Right lobe of liver (tissue), 6 donors: ENCODE measurements around the gene PTPN5. TPM values are rescaled to one million over a fixed set of nuclear protein-coding genes. Genes with fewer than 3 reads are reported as not detected.
"Not testable (repeated sequence)": the region's sequence is repeated elsewhere in the genome, so short reads cannot be mapped to it uniquely, and the experiment has no call there.

ENCODE experiments used
- ATAC-seq, 4 donors: fragments of 200-7000 bp; cut with Tn5 transposase; one replicate each; pipeline ENCODE4 v1.9.1; 2020; ENCODE audit warnings: mild to moderate bottlenecking in 4 of 4, moderate library complexity in 4 of 4
- DNase-seq, 3 donors: peaks; one replicate each; pipeline ENCODE4 v3.0.0-alpha.2; 2020
- H3K27ac ChIP-seq, 3 donors: fragments of 200-600 bp; one replicate each; pipeline ENCODE4 v1.8.0; 2022
- H3K27me3 ChIP-seq, 2 donors: fragments of 200-600 bp; one replicate each; pipeline ENCODE4 v1.8.0; 2022
- H3K36me3 ChIP-seq, 4 donors: fragments of 200-600 bp; sonication (generic) in 1 of 4; one replicate each; pipeline versions ENCODE4 v1.5.1 to v1.8.0; 2017 to 2022; ENCODE audit warnings: control low read depth in 1 of 4
- H3K4me1 ChIP-seq, 4 donors: fragments of 200-600 bp; sonication (generic) in 1 of 4; one replicate each; pipeline versions ENCODE4 v1.5.1 to v1.8.0; 2017 to 2022; ENCODE audit warnings: control low read depth in 1 of 4
- H3K4me3 ChIP-seq, 3 donors: fragments of 200-600 bp; one replicate each; pipeline ENCODE4 v1.8.0; 2022
- H3K9me3 ChIP-seq, 4 donors: fragments of 200-600 bp; sonication (generic) in 1 of 4; one replicate each; pipeline versions ENCODE4 v1.5.1 to v1.8.0; 2017 to 2022; ENCODE audit warnings: control low read depth in 1 of 4
- POLR2A ChIP-seq: fragments of 450-650 bp; IDR thresholded peaks from one replicate; pipeline ENCODE4 v1.6.1; 2017; ENCODE audit warnings: antibody characterized with exemption, mild to moderate bottlenecking
- WGBS: methylation state at CpG from one replicate; pipeline ENCODE4 v1.1.6; 2018; ENCODE audit warnings: low coverage, low lambda C conversion rate; ENCODE audit not compliant: insufficient coverage; ENCODE audit errors: missing lambda C conversion rate; 5-methylcytosine and 5-hydroxymethylcytosine counted together
- intact Hi-C, 2 donors: fragments of 100-400 bp; cut with DNase I; formaldehyde crosslinking; loops; one replicate each; pipeline versions ENCODE4 v1.11.2 to v1.14.1; 2022
- long read RNA-seq: library from polyadenylated mRNA; unstranded; transcript quantifications from one replicate; pipeline ENCODE4 v2.0.0, GENCODE V29; 2019
- total RNA-seq, 6 experiments: library from RNA; depleted of rRNA in 2 of 6; stranded (reverse); fragments of >200 nt in 2 of 6; fragmentation: NEBNext Ultra II Directional in 3 of 6; extraction: Animal tissue kit (Norgen Biotek cat#: 25700) in 3 of 6; gene quantifications; one replicate each; pipeline versions ENCODE4 v1.1.0 to v1.2.4, GENCODE V29; 2016 to 2023
- TF ChIP-seq, protein P1 (sequence below), 4 donors: fragments of 200-600 bp in 3 of 4; fragments of 450-650 bp in 1 of 4; IDR thresholded peaks; one replicate each; pipeline versions ENCODE4 v1.5.1 to v1.8.0; 2016 to 2022; ENCODE audit warnings: antibody characterized with exemption in 4 of 4, mild to moderate bottlenecking in 2 of 4
- donor health status: DM: no; HTN: yes; CAD: no.
- donor health status: DM: no; HTN: no; CAD: no.
- donor health status: DM: no; HTN: no; CAD: no.
- donor health status: DM: no; HTN: yes; CAD: no.
- donor health status: DM: no; HTN: yes; CAD: no.

Gene PTPN5
- total RNA-seq: not detected
- long read RNA-seq: 0 reads

DNA sequence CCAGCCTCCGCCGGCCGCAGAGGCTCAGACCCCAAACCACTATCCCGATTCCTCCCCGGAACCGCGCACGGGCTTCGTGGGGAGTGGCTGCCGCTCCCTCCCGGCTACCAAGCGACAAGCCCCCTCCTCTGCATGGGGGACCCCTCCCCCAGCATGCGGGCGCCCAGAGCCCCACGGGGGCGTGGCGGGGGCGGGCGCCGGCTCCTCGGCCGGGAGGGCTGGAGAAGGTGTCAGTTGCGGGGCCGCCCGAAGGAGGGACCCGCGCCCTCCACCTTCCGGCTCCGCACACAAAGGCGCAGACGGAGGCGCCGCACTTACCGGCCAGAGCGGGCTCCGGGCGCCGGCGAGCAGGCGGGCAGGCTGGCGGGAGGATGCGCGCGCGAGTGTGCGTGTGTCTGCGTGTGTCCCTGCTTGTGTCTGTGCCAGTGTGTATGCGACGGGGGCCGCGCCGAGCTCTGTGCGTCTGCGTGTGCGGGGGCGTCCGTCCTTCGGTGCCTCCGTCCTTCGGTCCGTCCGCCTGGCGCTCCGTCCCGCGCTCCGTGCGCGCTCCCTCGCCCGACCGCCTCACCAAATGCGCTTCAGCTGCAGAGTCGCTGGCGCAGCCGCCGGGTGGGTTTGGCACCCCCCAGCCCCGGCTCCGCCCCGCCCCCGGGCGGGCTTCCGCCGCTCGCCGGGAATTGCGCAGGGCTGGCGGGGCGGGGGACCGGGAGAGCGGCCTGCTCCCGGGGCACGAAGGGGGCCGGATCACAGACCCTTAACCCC, at the start of gene PTPN5:
PTPN5 (minus strand) TSS at position 592 of the 762 bp plus-strand sequence. CDS start 19,840 bp downstream, outside the sequence.
- Histone ChIP-seq H3K27ac (no peak within 1 kb of the TSS), H3K27me3 (peaks cover 0 to 16% of the 10 kb centered on the region in 2 donors), H3K9me3 (no peaks in the 10 kb centered on the region), H3K4me1 (peaks cover 0 to 15% (median 0%) of the 10 kb centered on the region in 4 donors), H3K36me3 (no peaks in the 10 kb centered on the region), H3K4me3 (peak within 1 kb of the TSS in 2 of 3 donors; percentile 1 to 16)
- ATAC-seq (no peak), DNase-seq (no peak)
- intact Hi-C loops: no loop called here
- 4% methylated on average over 33 of the region's 94 CpGs for WGBS
- no peak for TF ChIP-seq POLR2A
- TF ChIP-seq, protein P1, sequence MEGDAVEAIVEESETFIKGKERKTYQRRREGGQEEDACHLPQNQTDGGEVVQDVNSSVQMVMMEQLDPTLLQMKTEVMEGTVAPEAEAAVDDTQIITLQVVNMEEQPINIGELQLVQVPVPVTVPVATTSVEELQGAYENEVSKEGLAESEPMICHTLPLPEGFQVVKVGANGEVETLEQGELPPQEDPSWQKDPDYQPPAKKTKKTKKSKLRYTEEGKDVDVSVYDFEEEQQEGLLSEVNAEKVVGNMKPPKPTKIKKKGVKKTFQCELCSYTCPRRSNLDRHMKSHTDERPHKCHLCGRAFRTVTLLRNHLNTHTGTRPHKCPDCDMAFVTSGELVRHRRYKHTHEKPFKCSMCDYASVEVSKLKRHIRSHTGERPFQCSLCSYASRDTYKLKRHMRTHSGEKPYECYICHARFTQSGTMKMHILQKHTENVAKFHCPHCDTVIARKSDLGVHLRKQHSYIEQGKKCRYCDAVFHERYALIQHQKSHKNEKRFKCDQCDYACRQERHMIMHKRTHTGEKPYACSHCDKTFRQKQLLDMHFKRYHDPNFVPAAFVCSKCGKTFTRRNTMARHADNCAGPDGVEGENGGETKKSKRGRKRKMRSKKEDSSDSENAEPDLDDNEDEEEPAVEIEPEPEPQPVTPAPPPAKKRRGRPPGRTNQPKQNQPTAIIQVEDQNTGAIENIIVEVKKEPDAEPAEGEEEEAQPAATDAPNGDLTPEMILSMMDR (IDR thresholded peaks at IDR 0.05): no peak

DNA sequence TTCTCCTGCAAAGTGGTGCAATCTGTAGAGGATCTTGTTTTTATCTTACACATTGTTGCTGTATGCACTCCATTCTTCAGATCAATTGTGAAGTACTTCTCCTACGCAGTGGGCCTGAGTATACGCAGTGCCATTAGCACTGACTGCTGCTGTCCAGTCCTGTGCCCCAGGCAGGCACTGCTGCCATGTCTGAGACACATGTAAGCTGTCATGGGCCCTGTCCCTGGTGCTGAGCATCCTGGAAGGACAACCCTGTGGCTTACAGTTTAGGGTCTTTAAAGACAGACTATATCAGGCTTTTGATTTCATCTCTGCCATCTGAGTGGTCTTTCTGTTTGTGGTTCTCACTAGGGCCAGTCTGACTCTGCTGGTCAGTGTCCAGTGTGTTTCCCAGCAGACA, 44.8 kb upstream of the PTPN5 start:
- Histone ChIP-seq H3K4me3 (no peak overlapping the region), H3K27me3 (no peaks in the 10 kb centered on the region), H3K36me3 (no peaks in the 10 kb centered on the region), H3K9me3 (no peaks in the 10 kb centered on the region), H3K4me1 (no peaks in the 10 kb centered on the region), H3K27ac (no peak overlapping the region)
- intact Hi-C loops: no loop called here
- TF ChIP-seq POLR2A: no peak
- TF ChIP-seq, protein P1 (IDR thresholded peaks at IDR 0.05): no peak
- DNase-seq (no peak), ATAC-seq (no peak)
- WGBS: 40% methylated on average over 1 of the region's 2 CpGs

DNA sequence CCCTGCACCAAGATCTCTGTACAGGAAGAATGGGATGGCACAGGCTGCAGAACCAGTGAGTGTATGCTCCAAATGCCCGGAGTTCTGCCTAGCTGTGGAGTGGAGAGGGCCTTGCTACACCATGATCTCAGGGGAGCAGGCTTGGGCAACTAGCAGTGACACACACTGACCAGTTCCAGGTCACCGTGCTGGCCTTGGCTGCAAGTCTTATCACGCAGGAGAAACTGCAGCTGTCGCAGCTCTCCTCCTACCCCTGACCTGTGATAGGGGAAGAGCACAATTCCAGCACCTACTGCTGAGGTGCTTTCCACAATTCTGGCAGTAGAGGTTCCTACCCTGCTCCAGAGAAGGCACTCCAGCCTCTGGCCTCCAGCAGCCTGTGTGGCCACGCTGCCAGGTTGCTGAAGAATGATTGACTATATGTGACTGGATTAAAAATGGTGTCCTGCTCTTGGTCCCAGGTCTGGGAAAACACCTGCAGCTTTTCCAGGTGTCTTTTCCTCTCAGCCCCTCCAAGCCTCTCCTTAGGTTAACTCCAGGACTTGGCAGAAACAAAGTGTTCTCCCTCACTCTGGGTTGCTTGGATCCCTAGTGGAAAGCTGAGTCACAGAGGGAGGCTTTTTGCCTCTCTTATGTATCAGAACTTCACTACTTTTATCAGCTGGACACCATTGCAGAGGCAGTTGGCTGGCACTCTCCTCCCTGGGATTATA, 43.3 kb upstream of the PTPN5 start:
- WGBS: no CpG with 5 or more reads among the region's 5 CpGs
- H3K9me3 ChIP-seq: no peaks in the 10 kb centered on the region
- ATAC-seq (no peak), DNase-seq (no peak)
- no peak overlapping the region for H3K27ac ChIP-seq
- intact Hi-C loops: no loop called here
- no peak overlapping the region for H3K4me3 ChIP-seq
- TF ChIP-seq POLR2A: no peak
- TF ChIP-seq, protein P1 (IDR thresholded peaks at IDR 0.05): no peak
- no peaks in the 10 kb centered on the region for H3K36me3 ChIP-seq
- H3K4me1 ChIP-seq: no peaks in the 10 kb centered on the region
- no peaks in the 10 kb centered on the region for H3K27me3 ChIP-seq

DNA sequence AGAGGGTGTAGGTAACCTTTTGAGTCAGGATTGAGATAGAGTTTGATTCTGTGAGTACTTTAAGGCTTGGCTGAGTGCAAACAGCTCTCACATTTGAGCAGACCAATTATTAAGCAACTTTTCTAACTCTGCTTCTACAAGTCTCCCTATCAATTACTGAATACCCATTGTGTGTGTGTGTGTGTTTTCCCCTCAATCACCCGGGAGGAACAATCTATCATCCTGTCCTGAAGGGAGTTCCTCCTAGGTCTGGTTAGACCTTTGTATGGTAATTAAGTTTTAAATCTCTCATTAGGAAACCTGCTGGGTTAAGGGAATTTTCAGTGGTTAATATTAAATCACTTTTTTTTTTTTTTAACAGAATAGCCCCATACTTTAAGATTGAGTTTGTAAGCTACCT, 28.6 kb upstream of the PTPN5 start:
- H3K27me3 ChIP-seq, H3K4me3 ChIP-seq, DNase-seq, H3K9me3 ChIP-seq, H3K36me3 ChIP-seq, H3K27ac ChIP-seq, ATAC-seq, intact Hi-C loops, H3K4me1 ChIP-seq: not testable (repeated sequence)
- WGBS: 13% methylated on average over 1 of the region's 1 CpG
